Keratinocyte (primary cell): ENCODE measurements around the gene TIE1.

ENCODE experiments used
- EZH2 ChIP-seq: IDR thresholded peaks from one replicate; pipeline ENCODE4 v1.6.1; 2012; ENCODE audit warnings: inconsistent platforms, mild to moderate bottlenecking, low read length, moderate library complexity
- TF ChIP-seq, protein P1 (sequence below), 3 experiments: IDR thresholded peaks in 1 of 3; conservative IDR thresholded peaks in 1 of 3; optimal IDR thresholded peaks in 1 of 3; 2 replicates in 2 of 3; 3 replicates in 1 of 3; pipeline versions ENCODE3 to v1.5.1; 2011; ENCODE audit warnings: low read length in 3 of 3, mild to moderate bottlenecking in 3 of 3, moderate library complexity in 2 of 3, control low read depth in 1 of 3, inconsistent platforms in 1 of 3; ENCODE audit not compliant: insufficient read depth in 2 of 3; ENCODE audit errors: extremely low read depth in 1 of 3

DNA sequence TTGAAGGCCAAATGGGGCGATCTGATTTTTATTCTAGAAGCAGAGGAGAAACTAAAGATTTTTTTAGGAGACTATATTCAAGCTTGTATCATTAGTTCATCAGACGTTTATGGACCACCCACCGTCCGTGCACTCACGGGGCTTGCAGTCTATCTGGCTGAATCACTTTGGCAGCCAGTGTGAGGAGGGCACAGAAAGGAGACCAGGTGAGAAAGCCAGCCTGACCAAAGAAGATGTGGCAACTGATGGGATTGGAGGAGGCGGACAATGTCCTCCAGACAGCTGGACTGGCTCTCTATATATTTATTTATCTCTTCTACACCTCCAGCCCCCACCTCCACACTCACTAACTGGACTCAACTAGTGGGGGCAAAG, 67.9 kb downstream of the TIE1 start:
- TF ChIP-seq, protein P1, sequence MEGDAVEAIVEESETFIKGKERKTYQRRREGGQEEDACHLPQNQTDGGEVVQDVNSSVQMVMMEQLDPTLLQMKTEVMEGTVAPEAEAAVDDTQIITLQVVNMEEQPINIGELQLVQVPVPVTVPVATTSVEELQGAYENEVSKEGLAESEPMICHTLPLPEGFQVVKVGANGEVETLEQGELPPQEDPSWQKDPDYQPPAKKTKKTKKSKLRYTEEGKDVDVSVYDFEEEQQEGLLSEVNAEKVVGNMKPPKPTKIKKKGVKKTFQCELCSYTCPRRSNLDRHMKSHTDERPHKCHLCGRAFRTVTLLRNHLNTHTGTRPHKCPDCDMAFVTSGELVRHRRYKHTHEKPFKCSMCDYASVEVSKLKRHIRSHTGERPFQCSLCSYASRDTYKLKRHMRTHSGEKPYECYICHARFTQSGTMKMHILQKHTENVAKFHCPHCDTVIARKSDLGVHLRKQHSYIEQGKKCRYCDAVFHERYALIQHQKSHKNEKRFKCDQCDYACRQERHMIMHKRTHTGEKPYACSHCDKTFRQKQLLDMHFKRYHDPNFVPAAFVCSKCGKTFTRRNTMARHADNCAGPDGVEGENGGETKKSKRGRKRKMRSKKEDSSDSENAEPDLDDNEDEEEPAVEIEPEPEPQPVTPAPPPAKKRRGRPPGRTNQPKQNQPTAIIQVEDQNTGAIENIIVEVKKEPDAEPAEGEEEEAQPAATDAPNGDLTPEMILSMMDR (optimal IDR thresholded peaks at IDR 0.05 in 1 of 3, IDR thresholded peaks at IDR 0.05 in 1 of 3, conservative IDR thresholded peaks at IDR 0.05 in 1 of 3; ENCODE audit: extremely low read depth in 1 of 3, insufficient read depth in 2 of 3, low read length in 3 of 3), result no peak
- no peak for TF ChIP-seq EZH2
